Keratinocyte (primary cell): Measurements from ENCODE around the gene DIP2B. TPM values are rescaled to one million over a fixed set of nuclear protein-coding genes. Genes with fewer than 3 reads are reported as not detected.
"Not testable (repeated sequence)": the region's sequence is repeated elsewhere in the genome, so short reads cannot be mapped to it uniquely, and the experiment has no call there.

ENCODE experiments used
- DNase-seq: peaks from one replicate; pipeline ENCODE4 v3.0.0-alpha.2; 2011; ENCODE audit warnings: low read depth, missing footprints, low spot score
- FAIRE-seq: peaks from 2 replicates; lab custom pipeline; 2011; peaks lifted over from hg19 to GRCh38; lab: Jason Lieb, UNC
- H2AFZ ChIP-seq: 2 replicates; pipeline ENCODE4 v1.6.0; 2012; ENCODE audit warnings: low read length, control low read depth, inconsistent platforms; ENCODE audit not compliant: control insufficient read depth
- H3K27ac ChIP-seq: 2 replicates; pipeline ENCODE4 v1.5.1; 2011; ENCODE audit warnings: low read length; ENCODE audit not compliant: control insufficient read depth, insufficient read depth
- H3K27me3 ChIP-seq: 3 replicates; pipeline ENCODE4 v1.6.0; 2011; ENCODE audit warnings: low read length; ENCODE audit not compliant: control insufficient read depth, insufficient read depth; ENCODE audit errors: extremely low read depth
- H3K36me3 ChIP-seq, 2 experiments: 2 replicates in 1 of 2; 3 replicates in 1 of 2; pipeline ENCODE4 v1.5.1; 2011; ENCODE audit warnings: low read length in 2 of 2, mild to moderate bottlenecking in 1 of 2; ENCODE audit not compliant: control insufficient read depth in 2 of 2, insufficient read depth in 2 of 2; ENCODE audit errors: extremely low read depth in 1 of 2
- H3K4me1 ChIP-seq: 3 replicates; pipeline ENCODE4 v1.5.1; 2011; ENCODE audit warnings: low read length; ENCODE audit not compliant: control insufficient read depth, insufficient read depth; ENCODE audit errors: extremely low read depth
- H3K4me2 ChIP-seq: 3 replicates; pipeline ENCODE4 v1.6.0; 2011; ENCODE audit warnings: low read depth, low read length; ENCODE audit not compliant: control insufficient read depth, insufficient read depth; ENCODE audit errors: extremely low read depth
- H3K4me3 ChIP-seq, 3 experiments: fragments of 200-600 bp in 1 of 3; sonication (generic) in 1 of 3; 2 replicates in 2 of 3; 3 replicates in 1 of 3; pipeline ENCODE4 v1.5.1; 2011 to 2016; ENCODE audit warnings: low read length in 3 of 3, mild to moderate bottlenecking in 3 of 3, control low read depth in 2 of 3, inconsistent platforms in 1 of 3, low read depth in 1 of 3, mixed read lengths in 1 of 3, mixed run types in 1 of 3, moderate library complexity in 1 of 3; ENCODE audit not compliant: control insufficient read depth in 2 of 3, insufficient read depth in 2 of 3; ENCODE audit errors: extremely low read depth in 1 of 3
- H3K79me2 ChIP-seq: 2 replicates; pipeline ENCODE4 v1.6.0; 2012; ENCODE audit warnings: low read length; ENCODE audit not compliant: control insufficient read depth, insufficient read depth
- H3K9ac ChIP-seq: 3 replicates; pipeline ENCODE4 v1.6.0; 2011; ENCODE audit warnings: low read length; ENCODE audit not compliant: control insufficient read depth, insufficient read depth; ENCODE audit errors: extremely low read depth
- H3K9me1 ChIP-seq: 3 replicates; pipeline ENCODE4 v1.6.0; 2011; ENCODE audit warnings: low read length; ENCODE audit not compliant: control insufficient read depth, insufficient read depth; ENCODE audit errors: extremely low read depth
- H3K9me3 ChIP-seq: 2 replicates; pipeline ENCODE4 v1.5.1; 2012; ENCODE audit warnings: low read depth, low read length; ENCODE audit not compliant: control insufficient read depth
- H4K20me1 ChIP-seq: 3 replicates; pipeline ENCODE4 v1.6.0; 2011; ENCODE audit warnings: low read length; ENCODE audit not compliant: control insufficient read depth, insufficient read depth; ENCODE audit errors: extremely low read depth
- CTCF ChIP-seq, 3 experiments: IDR thresholded peaks in 1 of 3; conservative IDR thresholded peaks in 1 of 3; optimal IDR thresholded peaks in 1 of 3; 2 replicates in 2 of 3; 3 replicates in 1 of 3; pipeline versions ENCODE3 to v1.5.1; 2011; ENCODE audit warnings: low read length in 3 of 3, mild to moderate bottlenecking in 3 of 3, moderate library complexity in 2 of 3, control low read depth in 1 of 3, inconsistent platforms in 1 of 3; ENCODE audit not compliant: insufficient read depth in 2 of 3; ENCODE audit errors: extremely low read depth in 1 of 3
- EZH2 ChIP-seq: IDR thresholded peaks from one replicate; pipeline ENCODE4 v1.6.1; 2012; ENCODE audit warnings: inconsistent platforms, mild to moderate bottlenecking, low read length, moderate library complexity
- dilution Hi-C: fragments of 300-500 bp; cut with MboI; formaldehyde crosslinking; loops from one replicate; pipeline ENCODE4 v1.7.0; 2020; ENCODE audit warnings: low sequenced_read_pairs; ENCODE audit not compliant: extremely low pct_ligation_motif_present
- polyA plus RNA-seq, 5 experiments: library from polyadenylated mRNA; depleted of rRNA in 3 of 5; stranded (reverse) in 3 of 5; stranded (forward) in 1 of 5; unstranded in 1 of 5; fragments of >200 nt; gene quantifications; 1 replicate in 1 of 5; 2 replicates in 3 of 5; 3 replicates in 1 of 5; pipeline versions ENCODE4 v1.2.1 to v1.2.3, GENCODE V29; 2011 to 2012; ENCODE audit warnings: missing spikeins in 2 of 5, low read depth in 1 of 5, low replicate concordance in 1 of 5

Gene DIP2B
- polyA plus RNA-seq, 1 donor (not counting 4 experiments of a cell fraction or from before 2014, with no cell fraction given), result 30.2 TPM

- Histone ChIP-seq H2AFZ (no peak overlapping the region), H3K27me3 (no peaks in the 10 kb centered on the region), H3K9ac (no peak overlapping the region), H3K4me2 (no peak overlapping the region), H3K79me2 (no peaks in the 10 kb centered on the region), H4K20me1 (no peaks in the 10 kb centered on the region), H3K9me1 (peaks cover 2% of the 10 kb centered on the region), H3K4me1 (no peaks in the 10 kb centered on the region), H3K4me3 (no peak overlapping the region), H3K27ac (no peak overlapping the region), H3K36me3 (peaks cover 19 to 32% of the 10 kb centered on the region in 2 experiments), H3K9me3 (no peaks in the 10 kb centered on the region)
- no peak for TF ChIP-seq EZH2
- TF ChIP-seq CTCF (optimal IDR thresholded peaks at IDR 0.05 in 1 of 3, IDR thresholded peaks at IDR 0.05 in 1 of 3, conservative IDR thresholded peaks at IDR 0.05 in 1 of 3; ENCODE audit: extremely low read depth in 1 of 3, insufficient read depth in 2 of 3, low read length in 3 of 3), result no peak
- DNase-seq (no peak), FAIRE-seq (no peak)
- dilution Hi-C loops, result no loop called here
Measured at GRCh38 chr12:50678650-50679365, 174.0 kb downstream of the DIP2B start.

DNA sequence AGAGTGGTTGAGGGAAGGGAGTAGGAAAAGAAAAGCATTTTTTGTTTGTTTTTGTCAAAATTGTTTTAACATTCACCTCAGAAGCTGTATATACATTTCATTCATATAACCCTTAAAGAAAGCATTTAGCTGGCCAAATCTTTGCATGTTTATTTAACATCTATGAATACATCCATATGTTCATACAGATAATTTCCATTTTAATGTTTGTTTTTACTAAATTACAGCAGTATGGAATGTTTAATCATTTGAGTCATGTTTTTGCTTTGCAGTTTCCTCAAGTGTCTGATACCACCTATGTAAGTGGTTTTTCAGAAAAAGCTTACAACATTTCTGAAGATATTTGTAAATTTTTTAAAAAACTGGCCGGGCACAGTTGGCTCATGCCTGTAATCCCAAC, 174.8 kb downstream of the DIP2B start:
- Histone ChIP-seq H3K27me3 (no peaks in the 10 kb centered on the region), H3K4me2 (no peak overlapping the region), H3K27ac (no peak overlapping the region), H4K20me1 (no peaks in the 10 kb centered on the region), H3K4me1 (no peaks in the 10 kb centered on the region), H2AFZ (no peak overlapping the region), H3K4me3 (no peak overlapping the region), H3K9ac (no peak overlapping the region), H3K9me1 (peaks cover 2% of the 10 kb centered on the region), H3K79me2 (no peaks in the 10 kb centered on the region), H3K36me3 (peaks cover 16 to 32% of the 10 kb centered on the region in 2 experiments), H3K9me3 (no peaks in the 10 kb centered on the region)
- dilution Hi-C loops, result no loop called here
- FAIRE-seq (no peak), DNase-seq (no peak)
- no peak for TF ChIP-seq EZH2
- TF ChIP-seq CTCF (optimal IDR thresholded peaks at IDR 0.05 in 1 of 3, IDR thresholded peaks at IDR 0.05 in 1 of 3, conservative IDR thresholded peaks at IDR 0.05 in 1 of 3; ENCODE audit: extremely low read depth in 1 of 3, insufficient read depth in 2 of 3, low read length in 3 of 3), result no peak

DNA sequence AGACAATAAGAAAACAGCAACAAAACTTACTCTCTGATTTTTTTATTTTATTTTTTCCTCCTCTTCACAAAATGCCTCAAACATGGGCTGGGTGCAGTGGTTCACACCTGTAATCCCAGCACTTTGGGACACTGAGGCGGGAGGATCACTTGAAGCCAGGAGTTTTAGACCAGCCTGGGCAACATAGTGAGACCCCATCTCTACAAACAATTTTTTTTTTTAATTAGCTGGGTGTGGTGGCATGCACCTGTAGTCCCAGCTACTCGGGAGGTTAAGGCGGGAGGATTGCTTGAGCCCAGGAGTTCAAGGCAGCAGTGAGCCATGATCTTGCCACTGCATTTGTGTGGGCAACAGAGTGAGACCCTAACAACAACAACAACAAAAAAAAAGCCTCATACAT, 176.3 kb downstream of the DIP2B start:
- FAIRE-seq, H3K27me3 ChIP-seq, DNase-seq, H3K4me1 ChIP-seq, H3K79me2 ChIP-seq, H4K20me1 ChIP-seq, H3K9ac ChIP-seq, H2AFZ ChIP-seq, H3K4me3 ChIP-seq, H3K9me3 ChIP-seq, H3K27ac ChIP-seq, H3K4me2 ChIP-seq, dilution Hi-C loops, H3K9me1 ChIP-seq: not testable (repeated sequence)
- H3K36me3 ChIP-seq, result peaks cover 17 to 32% of the 10 kb centered on the region in 2 experiments
